K562 (cell line): Measurements from ENCODE around the gene PDLIM5. TPM values are rescaled to one million over a fixed set of nuclear protein-coding genes. Genes with fewer than 3 reads are reported as not detected.

Source experiments
- ATAC-seq: fragments of 200-7000 bp; cut with Tn5 transposase; 3 replicates; pipeline ENCODE4 v1.9.1; 2020; ENCODE audit warnings: moderate library complexity
- BruUV-seq: library from RNA; stranded (reverse); fragments of 400-500 nt; replicated peaks from 2 replicates; lab custom pipeline; 2021; lab: Mats Ljungman, UMichigan
- CTCF ChIA-PET: fragments of 300-600 bp; formaldehyde crosslinking; extraction: SDS; loops from one replicate; lab custom pipeline; 2021; ENCODE audit warnings: low intra/inter-chr PET ratio; lab: Yijun Ruan, JAX
- POLR2A ChIA-PET: fragments of 300-600, 350-650 bp; sonication (Branson Sonifier 250); formaldehyde crosslinking; extraction: SDS; loops from one replicate; lab custom pipeline; 2021; ENCODE audit warnings: antibody characterized with exemption, inconsistent platforms; lab: Yijun Ruan, JAX
- DNase-seq, 4 experiments: peaks; one replicate each; pipeline versions ENCODE4 v3.0.0 to v3.0.0-alpha.2; 2011 to 2018; ENCODE audit warnings: low spot score in 3 of 4, mixed read lengths in 3 of 4; ENCODE audit errors: extremely low read depth in 1 of 4
- FAIRE-seq: peaks from 2 replicates; lab custom pipeline; 2011; peaks lifted over from hg19 to GRCh38; lab: Jason Lieb, UNC
- H2AFZ ChIP-seq: 2 replicates; pipeline ENCODE4 v1.6.0; 2011; ENCODE audit warnings: low read depth, low read length, control low read depth, inconsistent platforms
- H3K27ac ChIP-seq: fragments of 200-600 bp; 3 replicates; pipeline ENCODE4 v1.8.0; 2011; ENCODE audit warnings: low read depth, mild to moderate bottlenecking, control low read depth, inconsistent platforms, low read length, moderate library complexity, mixed read lengths; ENCODE audit errors: extremely low read depth
- H3K27me3 ChIP-seq, 2 experiments: fragments of 300-600 bp in 1 of 2; 2 replicates in 1 of 2; 3 replicates in 1 of 2; pipeline versions ENCODE4 v1.6.0 to v1.8.0; 2011; ENCODE audit warnings: inconsistent platforms in 2 of 2, low read length in 2 of 2, mild to moderate bottlenecking in 1 of 2, mixed read lengths in 1 of 2, moderate library complexity in 1 of 2; ENCODE audit not compliant: control insufficient read depth in 2 of 2, insufficient read depth in 2 of 2
- H3K36me3 ChIP-seq: fragments of 300-600 bp; 3 replicates; pipeline ENCODE4 v1.8.0; 2011; ENCODE audit warnings: mild to moderate bottlenecking, low read length, inconsistent platforms; ENCODE audit not compliant: control insufficient read depth, insufficient read depth
- H3K4me1 ChIP-seq, 2 experiments: fragments of 200-600 bp in 1 of 2; replicated peaks in 1 of 2; 2 replicates in 1 of 2; 3 replicates in 1 of 2; pipeline versions ENCODE4 v1.5.1 to v1.8.0; 2011; ENCODE audit warnings: inconsistent platforms in 2 of 2, low read length in 2 of 2, mild to moderate bottlenecking in 1 of 2, mixed read lengths in 1 of 2, moderate library complexity in 1 of 2; ENCODE audit not compliant: control insufficient read depth in 2 of 2, insufficient read depth in 2 of 2
- H3K4me2 ChIP-seq: 2 replicates; pipeline ENCODE4 v1.6.1; 2011; ENCODE audit warnings: low read length, control low read depth, inconsistent platforms, mixed read lengths; ENCODE audit not compliant: insufficient read depth
- H3K4me3 ChIP-seq: fragments of 200-600 bp; sonication (generic), shearing (Covaris generic); 2 replicates; pipeline ENCODE4 v1.5.1; 2016; ENCODE audit warnings: control low read depth, inconsistent platforms
- H3K79me2 ChIP-seq: fragments of 200-600 bp; 3 replicates; pipeline ENCODE4 v1.8.0; 2011; ENCODE audit warnings: low read length, inconsistent platforms; ENCODE audit not compliant: control insufficient read depth, insufficient read depth
- H3K9ac ChIP-seq, 2 experiments: 2 replicates each; pipeline versions ENCODE4 v1.6.0 to v1.6.1; 2011; ENCODE audit warnings: low read depth in 2 of 2, low read length in 2 of 2, control low read depth in 1 of 2, inconsistent platforms in 1 of 2, mild to moderate bottlenecking in 1 of 2, mixed read lengths in 1 of 2; ENCODE audit not compliant: insufficient read depth in 1 of 2
- H3K9me1 ChIP-seq: one replicate; pipeline ENCODE4 v1.6.0; 2011; ENCODE audit warnings: inconsistent platforms, mild to moderate bottlenecking, low read length, moderate library complexity; ENCODE audit not compliant: control insufficient read depth, insufficient read depth
- H3K9me3 ChIP-seq: replicated peaks from 2 replicates; pipeline ENCODE4 v1.5.1; 2011; ENCODE audit warnings: low read depth, low read length, inconsistent platforms; ENCODE audit not compliant: control insufficient read depth, insufficient read depth
- H4K20me1 ChIP-seq: replicated peaks from 2 replicates; pipeline ENCODE4 v1.6.1; 2011; ENCODE audit warnings: low read length, inconsistent platforms, mixed read lengths; ENCODE audit not compliant: control insufficient read depth, insufficient read depth
- BMI1 ChIP-seq: fragments of 150-350 bp; IDR thresholded peaks from 2 replicates; pipeline ENCODE4 v1.6.1; 2014; ENCODE audit warnings: low read length
- ETS2 ChIP-seq: IDR thresholded peaks from 2 replicates; pipeline ENCODE4 v1.6.1; 2016; ENCODE audit warnings: borderline replicate concordance, missing genetic modification characterization, mild to moderate bottlenecking, moderate library complexity, missing compliant biosample characterization; ENCODE audit not compliant: poor library complexity, severe bottlenecking
- HNRNPK ChIP-seq: fragments of 200-400 bp; formaldehyde crosslinking; IDR thresholded peaks from one replicate; pipeline ENCODE4 v1.6.1; 2018; ENCODE audit warnings: mild to moderate bottlenecking, low read depth, low read length; ENCODE audit not compliant: poor library complexity, severe bottlenecking
- KDM1A ChIP-seq, 2 experiments: fragments of 450-650 bp; IDR thresholded peaks; 2 replicates each; pipeline ENCODE4 v1.6.1; 2016; ENCODE audit warnings: mild to moderate bottlenecking in 2 of 2
- MAFG ChIP-seq: fragments of 450-650 bp; conservative IDR thresholded peaks from 2 replicates; pipeline ENCODE4 v1.6.1; 2016; ENCODE audit warnings: missing genetic modification characterization, missing compliant biosample characterization
- NCOA2 ChIP-seq, 2 experiments: fragments of 450-650 bp; IDR thresholded peaks; 2 replicates each; pipeline ENCODE4 v1.6.1; 2018; ENCODE audit warnings: mild to moderate bottlenecking in 2 of 2, moderate library complexity in 1 of 2; ENCODE audit not compliant: partially characterized antibody in 2 of 2
- STAG1 ChIP-seq: sonication (generic); formaldehyde crosslinking; IDR thresholded peaks from 2 replicates; pipeline ENCODE4 v1.5.0; 2020; ENCODE audit warnings: missing genetic modification reagents, borderline replicate concordance
- ZKSCAN8 ChIP-seq: fragments of 200-800 bp; sonication (Bioruptor generic); IDR thresholded peaks from 2 replicates; pipeline ENCODE4 v1.6.1; 2016; ENCODE audit warnings: missing genetic modification characterization, missing compliant biosample characterization
- ZNF668 ChIP-seq: fragments of 250-450 bp; sonication (Bioruptor Pico); IDR thresholded peaks from 2 replicates; pipeline ENCODE4 v1.8.0; 2022; ENCODE audit warnings: mild to moderate bottlenecking, inconsistent platforms
- ZNF780A ChIP-seq: fragments of 250-450 bp; sonication (Bioruptor Pico); IDR thresholded peaks from 2 replicates; pipeline ENCODE4 v1.5.0; 2021; ENCODE audit warnings: mild to moderate bottlenecking
- WGBS: fragments of 100-300 bp; shearing (Covaris generic); methylation state at CpG from one replicate; pipeline ENCODE4 v1.1.6; 2016; ENCODE audit warnings: low coverage, mixed read lengths; ENCODE audit not compliant: insufficient coverage; ENCODE audit errors: missing lambda C conversion rate; 5-methylcytosine and 5-hydroxymethylcytosine counted together
- in situ Hi-C: fragments of 300-500 bp; cut with MboI; formaldehyde crosslinking; loops from 4 replicates; pipeline ENCODE4 v1.15.0; 2018; ENCODE audit warnings: inconsistent platforms, mixed read lengths
- intact Hi-C: fragments of 100-400 bp; cut with micrococcal nuclease; formaldehyde crosslinking; loops from 2 replicates; pipeline ENCODE4 v1.14.2; 2022
- polyA plus RNA-seq, 8 experiments: library from polyadenylated mRNA; depleted of rRNA in 4 of 8; stranded (reverse) in 5 of 8; unstranded in 3 of 8; fragments of >200 nt; fragmentation: Nextera tagmentation in 2 of 8; fragmentation: Illumina TruSeq in 1 of 8; extraction: Ambion mirVana in 2 of 8; extraction: Trizol in 1 of 8; gene quantifications; 2 replicates each; pipeline versions ENCODE4 v1.2.1 to v1.2.3, GENCODE V29; 2011 to 2014; ENCODE audit warnings: inconsistent platforms in 1 of 8, missing spikeins in 1 of 8
- total RNA-seq, 7 experiments: library from RNA; depleted of rRNA in 6 of 7; stranded (reverse); fragments of >200 nt in 6 of 7; fragmentation: Illumina TruSeq in 2 of 7; extraction: Trizol in 2 of 7; gene quantifications; 2 replicates each; pipeline versions ENCODE4 v1.2.1 to v1.2.3, GENCODE V29; 2011 to 2021; ENCODE audit warnings: low replicate concordance in 1 of 7
- TF ChIP-seq, protein P1 (sequence below): sonication (generic); formaldehyde crosslinking; IDR thresholded peaks from 2 replicates; pipeline ENCODE4 v1.8.1; 2022; ENCODE audit warnings: missing genetic modification reagents
- TF ChIP-seq, protein P2 (sequence below): fragments of 450-650 bp; IDR thresholded peaks from 2 replicates; pipeline ENCODE4 v1.6.1; 2016
- TF ChIP-seq, protein P3 (sequence below): sonication (generic); formaldehyde crosslinking; IDR thresholded peaks from 2 replicates; pipeline ENCODE4 v1.8.1; 2023; ENCODE audit warnings: mild to moderate bottlenecking, missing genetic modification reagents
- TF ChIP-seq, protein P4 (sequence below), 2 experiments: fragments of 450-650 bp in 1 of 2; sonication (generic) in 1 of 2; formaldehyde crosslinking in 1 of 2; IDR thresholded peaks in 1 of 2; conservative IDR thresholded peaks in 1 of 2; 2 replicates each; pipeline versions ENCODE4 v1.6.1 to v1.8.1; 2016 to 2023; ENCODE audit warnings: mild to moderate bottlenecking in 2 of 2, moderate library complexity in 2 of 2, inconsistent platforms in 1 of 2, missing genetic modification reagents in 1 of 2
- TF ChIP-seq, protein P5 (sequence below): fragments of 250-450 bp; sonication (Bioruptor Pico); IDR thresholded peaks from 2 replicates; pipeline ENCODE4 v1.5.0; 2021; ENCODE audit warnings: mild to moderate bottlenecking, borderline replicate concordance

The PDLIM5 gene
- total and polyA plus RNA-seq, 9 of the 15 experiments (the other 6 are each of a cell fraction or from before 2014, with no cell fraction given) = 36.9 to 127 (median 62.5) TPM

DNA sequence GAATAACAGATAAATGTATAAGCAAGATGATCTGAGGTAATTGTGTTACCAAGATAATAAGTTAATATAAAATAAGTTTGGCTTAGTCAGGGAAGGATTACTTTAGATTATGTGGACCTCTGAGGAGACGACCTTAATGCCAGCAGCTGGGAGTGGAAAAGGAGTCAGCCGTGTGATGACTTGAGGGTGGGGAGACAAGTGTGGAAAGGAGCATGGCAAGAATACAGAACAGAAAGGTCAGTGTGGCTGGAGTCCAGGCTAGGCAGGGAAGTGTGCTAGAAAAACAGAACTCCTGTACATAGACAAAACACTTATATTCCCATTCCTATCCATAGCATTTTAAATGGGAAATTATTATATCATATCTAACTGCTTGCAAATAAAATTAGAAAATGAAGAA, 138.8 kb downstream of the PDLIM5 start:
- H2AFZ ChIP-seq = no peak overlapping the region
- no peaks in the 10 kb centered on the region for H3K79me2 ChIP-seq
- H3K27me3 ChIP-seq = no peaks in the 10 kb centered on the region
- no peaks in the 10 kb centered on the region for H3K9me1 ChIP-seq
- WGBS = 86% methylated on average over 2 of the region's 2 CpGs
- ATAC-seq (no peak), FAIRE-seq (no peak), DNase-seq (no peak)
- in situ Hi-C loops (loop anchor here (10.0 kb wide), 1 partner anchor 286 kb away; no protein-coding TSS in a partner anchor), intact Hi-C loops (loop anchor here (10.0 kb wide), 1 partner anchor 796 kb away; no protein-coding TSS in a partner anchor)
- no peak overlapping the region for H3K27ac ChIP-seq
- no peak overlapping the region for H3K4me3 ChIP-seq
- ChIA-PET CTCF (no interaction called here), POLR2A (no interaction called here)
- H3K36me3 ChIP-seq = peaks cover 46% of the 10 kb centered on the region
- no peak overlapping the region for H3K4me2 ChIP-seq
- no TSS peak for BruUV-seq
- no peak overlapping the region for H3K9ac ChIP-seq
- H4K20me1 ChIP-seq = no peaks in the 10 kb centered on the region
- H3K9me3 ChIP-seq = no peaks in the 10 kb centered on the region
- no peaks in the 10 kb centered on the region; a peak in 1 of 5 replicates for H3K4me1 ChIP-seq
- TF ChIP-seq, protein P1, sequence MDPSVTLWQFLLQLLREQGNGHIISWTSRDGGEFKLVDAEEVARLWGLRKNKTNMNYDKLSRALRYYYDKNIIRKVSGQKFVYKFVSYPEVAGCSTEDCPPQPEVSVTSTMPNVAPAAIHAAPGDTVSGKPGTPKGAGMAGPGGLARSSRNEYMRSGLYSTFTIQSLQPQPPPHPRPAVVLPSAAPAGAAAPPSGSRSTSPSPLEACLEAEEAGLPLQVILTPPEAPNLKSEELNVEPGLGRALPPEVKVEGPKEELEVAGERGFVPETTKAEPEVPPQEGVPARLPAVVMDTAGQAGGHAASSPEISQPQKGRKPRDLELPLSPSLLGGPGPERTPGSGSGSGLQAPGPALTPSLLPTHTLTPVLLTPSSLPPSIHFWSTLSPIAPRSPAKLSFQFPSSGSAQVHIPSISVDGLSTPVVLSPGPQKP = no peak
- TF ChIP-seq ZNF780A = no peak
- TF ChIP-seq, protein P2, sequence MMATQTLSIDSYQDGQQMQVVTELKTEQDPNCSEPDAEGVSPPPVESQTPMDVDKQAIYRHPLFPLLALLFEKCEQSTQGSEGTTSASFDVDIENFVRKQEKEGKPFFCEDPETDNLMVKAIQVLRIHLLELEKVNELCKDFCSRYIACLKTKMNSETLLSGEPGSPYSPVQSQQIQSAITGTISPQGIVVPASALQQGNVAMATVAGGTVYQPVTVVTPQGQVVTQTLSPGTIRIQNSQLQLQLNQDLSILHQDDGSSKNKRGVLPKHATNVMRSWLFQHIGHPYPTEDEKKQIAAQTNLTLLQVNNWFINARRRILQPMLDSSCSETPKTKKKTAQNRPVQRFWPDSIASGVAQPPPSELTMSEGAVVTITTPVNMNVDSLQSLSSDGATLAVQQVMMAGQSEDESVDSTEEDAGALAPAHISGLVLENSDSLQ = no peak
- no peak for TF ChIP-seq NCOA2 (IDR thresholded peaks at IDR 0.05; ENCODE audit: partially characterized antibody in 2 of 2)
- TF ChIP-seq, protein P3, sequence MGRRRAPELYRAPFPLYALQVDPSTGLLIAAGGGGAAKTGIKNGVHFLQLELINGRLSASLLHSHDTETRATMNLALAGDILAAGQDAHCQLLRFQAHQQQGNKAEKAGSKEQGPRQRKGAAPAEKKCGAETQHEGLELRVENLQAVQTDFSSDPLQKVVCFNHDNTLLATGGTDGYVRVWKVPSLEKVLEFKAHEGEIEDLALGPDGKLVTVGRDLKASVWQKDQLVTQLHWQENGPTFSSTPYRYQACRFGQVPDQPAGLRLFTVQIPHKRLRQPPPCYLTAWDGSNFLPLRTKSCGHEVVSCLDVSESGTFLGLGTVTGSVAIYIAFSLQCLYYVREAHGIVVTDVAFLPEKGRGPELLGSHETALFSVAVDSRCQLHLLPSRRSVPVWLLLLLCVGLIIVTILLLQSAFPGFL (CRISPR knock-in tag) = no peak
- TF ChIP-seq, protein P4, sequence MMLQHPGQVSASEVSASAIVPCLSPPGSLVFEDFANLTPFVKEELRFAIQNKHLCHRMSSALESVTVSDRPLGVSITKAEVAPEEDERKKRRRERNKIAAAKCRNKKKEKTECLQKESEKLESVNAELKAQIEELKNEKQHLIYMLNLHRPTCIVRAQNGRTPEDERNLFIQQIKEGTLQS (IDR thresholded peaks at IDR 0.05) = no peak
- TF ChIP-seq, protein P4 (CRISPR knock-in tag; conservative IDR thresholded peaks at IDR 0.05) = no peak
- TF ChIP-seq STAG1 = no peak
- TF ChIP-seq HNRNPK = no peak
- no peak for TF ChIP-seq ETS2 (tag)
- TF ChIP-seq ZNF668 (CRISPR knock-in tag) = no peak
- TF ChIP-seq, protein P5, sequence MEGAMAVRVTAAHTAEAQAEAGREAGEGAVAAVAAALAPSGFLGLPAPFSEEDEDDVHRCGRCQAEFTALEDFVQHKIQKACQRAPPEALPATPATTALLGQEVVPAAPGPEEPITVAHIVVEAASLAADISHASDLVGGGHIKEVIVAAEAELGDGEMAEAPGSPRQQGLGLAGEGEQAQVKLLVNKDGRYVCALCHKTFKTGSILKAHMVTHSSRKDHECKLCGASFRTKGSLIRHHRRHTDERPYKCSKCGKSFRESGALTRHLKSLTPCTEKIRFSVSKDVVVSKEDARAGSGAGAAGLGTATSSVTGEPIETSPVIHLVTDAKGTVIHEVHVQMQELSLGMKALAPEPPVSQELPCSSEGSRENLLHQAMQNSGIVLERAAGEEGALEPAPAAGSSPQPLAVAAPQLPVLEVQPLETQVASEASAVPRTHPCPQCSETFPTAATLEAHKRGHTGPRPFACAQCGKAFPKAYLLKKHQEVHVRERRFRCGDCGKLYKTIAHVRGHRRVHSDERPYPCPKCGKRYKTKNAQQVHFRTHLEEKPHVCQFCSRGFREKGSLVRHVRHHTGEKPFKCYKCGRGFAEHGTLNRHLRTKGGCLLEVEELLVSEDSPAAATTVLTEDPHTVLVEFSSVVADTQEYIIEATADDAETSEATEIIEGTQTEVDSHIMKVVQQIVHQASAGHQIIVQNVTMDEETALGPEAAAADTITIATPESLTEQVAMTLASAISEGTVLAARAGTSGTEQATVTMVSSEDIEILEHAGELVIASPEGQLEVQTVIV (CRISPR knock-in tag) = no peak
- TF ChIP-seq KDM1A (IDR thresholded peaks at IDR 0.05) = no peak
- no peak for TF ChIP-seq ZKSCAN8 (CRISPR knock-in tag)
- TF ChIP-seq MAFG (tag) = no peak
- TF ChIP-seq BMI1 = no peak
